SKM-1 (cell line): ENCODE results near the gene IQGAP2.
"Not testable (repeated sequence)": the region's sequence is repeated elsewhere in the genome, so short reads cannot be mapped to it uniquely, and the experiment has no call there.

Source experiments
- DNase-seq: peaks from one replicate; lab custom pipeline; 2025; ENCODE audit not compliant: unreplicated experiment; lab: John Stamatoyannopoulos, UW

Gene IQGAP2

GRCh38 chr5:76532052-76532451, 129.0 kb downstream of the IQGAP2 start:
- DNase-seq = no peak

GRCh38 chr5:76532973-76533372, 129.9 kb downstream of the IQGAP2 start:
- no peak for DNase-seq

- DNase-seq = no peak
Measured at GRCh38 chr5:76535577-76535976, 132.5 kb downstream of the IQGAP2 start.

- no peak for DNase-seq
Measured at GRCh38 chr5:76537073-76537543, 134.0 kb downstream of the IQGAP2 start.

- no peak for DNase-seq
Measured at GRCh38 chr5:76542241-76542640, 139.2 kb downstream of the IQGAP2 start.

GRCh38 chr5:76542887-76543690, 140.0 kb downstream of the IQGAP2 start:
- DNase-seq = no peak

GRCh38 chr5:76544268-76544926, 141.3 kb downstream of the IQGAP2 start:
- no peak for DNase-seq

GRCh38 chr5:76545184-76545583, 142.1 kb downstream of the IQGAP2 start:
- no peak for DNase-seq

- no peak for DNase-seq
Measured at GRCh38 chr5:76546497-76547102, 143.5 kb downstream of the IQGAP2 start.

GRCh38 chr5:76547242-76547890, 144.3 kb downstream of the IQGAP2 start:
- no peak for DNase-seq

GRCh38 chr5:76547891-76548524, 144.9 kb downstream of the IQGAP2 start:
- no peak for DNase-seq

- no peak for DNase-seq
Measured at GRCh38 chr5:76548525-76549229, 145.6 kb downstream of the IQGAP2 start.

- DNase-seq = not testable (repeated sequence)
Measured at GRCh38 chr5:76550881-76551280, 147.8 kb downstream of the IQGAP2 start.

- DNase-seq = no peak
Measured at GRCh38 chr5:76552546-76552945, 149.5 kb downstream of the IQGAP2 start.

- no peak for DNase-seq
Measured at GRCh38 chr5:76553251-76553650, 150.2 kb downstream of the IQGAP2 start.

- DNase-seq = no peak
Measured at GRCh38 chr5:76555114-76555513, 152.0 kb downstream of the IQGAP2 start.

- no peak for DNase-seq
Measured at GRCh38 chr5:76555717-76556116, 152.6 kb downstream of the IQGAP2 start.

- DNase-seq = no peak
Measured at GRCh38 chr5:76556511-76557221, 153.6 kb downstream of the IQGAP2 start.

- DNase-seq = no peak
Measured at GRCh38 chr5:76560952-76561891, 158.1 kb downstream of the IQGAP2 start.
